Renal pelvis (tissue), 12 donors: Measurements from ENCODE around the gene WLS. TPM values are rescaled to one million over a fixed set of nuclear protein-coding genes. Genes with fewer than 3 reads are reported as not detected.
"Not testable (repeated sequence)": the region's sequence is repeated elsewhere in the genome, so short reads cannot be mapped to it uniquely, and the experiment has no call there.

ENCODE experiments used
- DNase-seq: peaks from one replicate; pipeline ENCODE4 v3.0.0-alpha.2; 2013
- long read RNA-seq, 16 experiments: transcript quantifications; one replicate each; lab custom pipeline, GENCODE V29; 2026
- polyA plus RNA-seq, 3 donors: library from polyadenylated mRNA; unstranded; fragments of 120-200 nt; gene quantifications; one replicate each; pipeline ENCODE4 v1.2.1, GENCODE V29; 2013; ENCODE audit not compliant: insufficient read length in 3 of 3

WLS gene
- 100 to 1,000 TPM; 130 to 148 (median 132) TPM for polyA plus RNA-seq
- long read RNA-seq, donor 1, transcript WLS-201 (12 exons, 2,748 nt): major isoform, 20 of 35 reads
- long read RNA-seq, donor 1, partial matches to known transcripts: 12 of 35 reads
- long read RNA-seq, donor 1, other reads (novel, unspliced or antisense): 0 of 35 reads
- long read RNA-seq, donor 2, transcript WLS-201 (12 exons, 2,748 nt): major isoform, 36 of 68 reads
- long read RNA-seq, donor 2, partial matches to known transcripts: 20 of 68 reads
- long read RNA-seq, donor 2, other reads (novel, unspliced or antisense): 8 of 68 reads
- long read RNA-seq, donor 3, transcript WLS-201 (12 exons, 2,748 nt): major isoform, 19 of 45 reads
- long read RNA-seq, donor 3, partial matches to known transcripts: 18 of 45 reads
- long read RNA-seq, donor 3, other reads (novel, unspliced or antisense): 5 of 45 reads
- long read RNA-seq, donor 4, transcript WLS-201 (12 exons, 2,748 nt): major isoform, 23 of 45 reads
- long read RNA-seq, donor 4, transcript WLS-203 (2 exons, 700 nt): minor isoform, 7 of 45 reads
- long read RNA-seq, donor 4, partial matches to known transcripts: 5 of 45 reads
- long read RNA-seq, donor 4, other reads (novel, unspliced or antisense): 9 of 45 reads
- long read RNA-seq, donor 5, transcript WLS-201 (12 exons, 2,748 nt): major isoform, 7 of 20 reads
- long read RNA-seq, donor 5, partial matches to known transcripts: 13 of 20 reads
- long read RNA-seq, donor 5, other reads (novel, unspliced or antisense): 0 of 20 reads
- long read RNA-seq, donor 6, transcript WLS-203 (2 exons, 700 nt): minor isoform, 8 of 55 reads
- long read RNA-seq, donor 6, transcript WLS-201 (12 exons, 2,748 nt): major isoform, 16 of 55 reads
- long read RNA-seq, donor 6, partial matches to known transcripts: 20 of 55 reads
- long read RNA-seq, donor 6, other reads (novel, unspliced or antisense): 6 of 55 reads
- long read RNA-seq, donor 7, transcript WLS-201 (12 exons, 2,748 nt): major isoform, 22 of 59 reads
- long read RNA-seq, donor 7, partial matches to known transcripts: 25 of 59 reads
- long read RNA-seq, donor 7, other reads (novel, unspliced or antisense): 6 of 59 reads
- long read RNA-seq, donor 8, transcript WLS-201 (12 exons, 2,748 nt): major isoform, 9 of 19 reads
- long read RNA-seq, donor 8, partial matches to known transcripts: 7 of 19 reads
- long read RNA-seq, donor 8, other reads (novel, unspliced or antisense): 0 of 19 reads
- long read RNA-seq, donor 9, transcript WLS-203 (2 exons, 700 nt): minor isoform, 7 of 73 reads
- long read RNA-seq, donor 9, transcript WLS-201 (12 exons, 2,748 nt): major isoform, 29 of 73 reads
- long read RNA-seq, donor 9, partial matches to known transcripts: 30 of 73 reads
- long read RNA-seq, donor 9, other reads (novel, unspliced or antisense): 6 of 73 reads
- long read RNA-seq, donor 10, transcript WLS-201 (12 exons, 2,748 nt): major isoform, 21 of 50 reads
- long read RNA-seq, donor 10, transcript WLS-210 (2 exons, 745 nt): minor isoform, 5 of 50 reads
- long read RNA-seq, donor 10, partial matches to known transcripts: 15 of 50 reads
- long read RNA-seq, donor 10, other reads (novel, unspliced or antisense): 6 of 50 reads
- long read RNA-seq, donor 11, transcript WLS-201 (12 exons, 2,748 nt): major isoform, 17 of 19 reads
- long read RNA-seq, donor 11, partial matches to known transcripts: 0 of 19 reads
- long read RNA-seq, donor 11, other reads (novel, unspliced or antisense): 0 of 19 reads
- long read RNA-seq, donor 12, transcript WLS-203 (2 exons, 700 nt): minor isoform, 9 of 68 reads
- long read RNA-seq, donor 12, transcript WLS-201 (12 exons, 2,748 nt): major isoform, 28 of 68 reads
- long read RNA-seq, donor 12, partial matches to known transcripts: 17 of 68 reads
- long read RNA-seq, donor 12, other reads (novel, unspliced or antisense): 11 of 68 reads
- long read RNA-seq, donor 13, partial matches to known transcripts: 6 of 14 reads
- long read RNA-seq, donor 13, other reads (novel, unspliced or antisense): 0 of 14 reads
- long read RNA-seq, donor 14: 0 reads
- long read RNA-seq, donor 15, transcript WLS-201 (12 exons, 2,748 nt): major isoform, 23 of 75 reads
- long read RNA-seq, donor 15, transcript WLS-203 (2 exons, 700 nt): minor isoform, 8 of 75 reads
- long read RNA-seq, donor 15, partial matches to known transcripts: 32 of 75 reads
- long read RNA-seq, donor 15, other reads (novel, unspliced or antisense): 11 of 75 reads
- long read RNA-seq, donor 16, transcript WLS-203 (2 exons, 700 nt): minor isoform, 11 of 64 reads
- long read RNA-seq, donor 16, transcript WLS-201 (12 exons, 2,748 nt): major isoform, 22 of 64 reads
- long read RNA-seq, donor 16, partial matches to known transcripts: 15 of 64 reads
- long read RNA-seq, donor 16, other reads (novel, unspliced or antisense): 11 of 64 reads

DNA sequence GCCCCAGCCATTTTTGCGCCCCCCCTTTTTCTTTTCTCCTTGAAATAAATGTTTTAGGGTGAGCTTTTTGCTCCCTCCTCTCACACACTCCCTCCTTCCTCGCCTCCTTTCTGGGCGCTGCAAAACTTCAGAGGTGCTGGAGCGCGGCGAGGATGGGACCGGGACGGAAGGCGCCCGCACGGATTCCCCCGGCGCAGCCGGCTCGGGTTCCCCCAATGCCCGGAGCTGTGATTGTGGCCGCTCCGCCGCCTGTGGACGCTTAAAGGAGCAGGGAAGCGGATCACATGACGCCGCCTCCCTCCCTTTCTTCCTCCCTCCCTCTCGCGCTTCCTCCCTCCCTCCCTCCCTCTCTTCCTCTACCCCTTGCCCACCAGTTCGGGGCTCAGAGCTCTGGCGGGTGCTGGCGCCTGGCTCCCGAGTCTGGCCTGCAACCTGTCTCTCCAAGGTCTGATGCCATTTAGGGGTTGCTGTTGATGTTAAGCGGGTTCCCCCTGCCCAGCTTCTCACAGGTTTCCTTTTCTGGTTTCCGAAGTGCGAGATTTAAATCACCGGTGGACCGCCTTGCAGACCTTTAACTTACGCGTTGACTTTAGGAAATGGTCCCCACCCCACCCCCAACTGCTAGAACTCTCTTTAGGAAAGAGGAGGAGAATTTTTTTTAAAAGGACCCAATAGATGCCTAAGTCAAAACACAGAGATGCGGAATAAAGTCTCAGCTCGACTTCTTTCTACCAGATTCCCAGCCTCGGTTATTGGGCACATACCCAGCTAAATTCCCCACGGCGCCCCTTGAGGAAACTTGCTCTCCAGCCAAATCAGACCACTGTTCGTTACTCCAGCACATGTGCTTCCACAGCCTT is at the start of gene WLS:
WLS (minus strand) TSS at position 235 of the 860 bp plus-strand sequence; CDS start at position 11, 224 bp downstream.
- peak; percentile 84 for DNase-seq

- DNase-seq: no peak
These were observed 48.0 kb upstream of the WLS start for GRCh38 chr1:68280286-68280685.

- no peak for DNase-seq
These were observed 47.5 kb upstream of the WLS start for GRCh38 chr1:68279846-68280245.

GRCh38 chr1:68278221-68278620 is 45.9 kb upstream of the WLS start:
- no peak for DNase-seq

GRCh38 chr1:68276448-68276847 is 44.1 kb upstream of the WLS start:
- DNase-seq: no peak

- no peak for DNase-seq
These were observed 41.2 kb upstream of the WLS start for GRCh38 chr1:68273530-68273929.

- DNase-seq: no peak
These were observed 39.3 kb upstream of the WLS start for GRCh38 chr1:68271596-68271995.

DNA sequence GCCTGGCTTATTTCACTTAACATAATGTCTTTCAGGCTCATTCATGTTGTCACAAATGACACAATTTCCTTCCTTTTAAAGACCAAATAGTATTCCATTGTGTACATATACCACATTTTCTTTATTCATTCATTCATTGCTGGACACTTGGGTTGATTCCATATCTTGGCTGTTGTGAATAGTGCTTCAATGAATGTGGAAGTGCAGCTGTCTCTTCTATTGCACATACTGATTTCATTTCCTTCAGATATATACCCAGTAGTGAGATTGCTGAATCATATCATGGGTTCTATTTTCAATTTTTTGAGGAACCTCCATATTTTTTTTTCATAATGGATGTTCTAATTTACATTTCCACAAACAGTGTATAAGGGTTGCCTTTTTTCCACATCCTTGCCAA is 38.6 kb upstream of the WLS start:
- DNase-seq: no peak

DNA sequence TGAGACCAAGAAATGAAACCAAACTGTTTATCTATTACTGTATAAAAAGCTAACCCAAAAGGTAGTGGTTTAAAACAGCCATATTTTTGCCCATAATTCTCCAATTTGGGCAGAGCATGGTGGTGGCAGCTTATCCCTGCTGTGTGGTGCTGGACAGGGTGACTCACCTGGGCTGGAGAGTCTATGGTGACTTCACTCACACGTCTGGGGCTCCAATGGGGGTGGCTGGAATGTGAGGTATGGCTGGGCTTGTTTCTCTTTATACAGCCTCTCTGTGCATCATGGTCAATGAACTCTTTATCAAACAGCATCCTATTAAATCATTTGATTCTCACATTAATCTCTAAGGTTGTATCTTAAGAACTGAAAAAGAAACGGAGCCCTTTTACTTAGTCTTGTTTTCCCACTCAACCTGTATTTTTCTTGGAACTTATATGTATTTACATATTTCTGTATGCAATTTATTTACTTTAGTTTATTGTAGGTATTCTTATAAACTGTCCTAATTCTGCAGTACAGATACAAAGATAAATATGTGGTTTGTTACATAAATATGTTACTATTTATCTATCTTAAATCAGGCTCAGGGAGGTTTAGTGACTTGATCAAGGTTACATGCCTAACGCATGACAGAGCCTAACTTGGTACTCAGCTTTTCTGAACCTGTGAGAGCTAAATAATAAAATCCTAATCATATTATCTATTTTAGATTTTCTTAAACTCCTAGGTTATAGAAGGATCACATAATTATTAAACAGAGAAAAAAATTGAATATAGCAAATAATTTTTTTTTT is 37.5 kb upstream of the WLS start:
- DNase-seq: no peak

DNA sequence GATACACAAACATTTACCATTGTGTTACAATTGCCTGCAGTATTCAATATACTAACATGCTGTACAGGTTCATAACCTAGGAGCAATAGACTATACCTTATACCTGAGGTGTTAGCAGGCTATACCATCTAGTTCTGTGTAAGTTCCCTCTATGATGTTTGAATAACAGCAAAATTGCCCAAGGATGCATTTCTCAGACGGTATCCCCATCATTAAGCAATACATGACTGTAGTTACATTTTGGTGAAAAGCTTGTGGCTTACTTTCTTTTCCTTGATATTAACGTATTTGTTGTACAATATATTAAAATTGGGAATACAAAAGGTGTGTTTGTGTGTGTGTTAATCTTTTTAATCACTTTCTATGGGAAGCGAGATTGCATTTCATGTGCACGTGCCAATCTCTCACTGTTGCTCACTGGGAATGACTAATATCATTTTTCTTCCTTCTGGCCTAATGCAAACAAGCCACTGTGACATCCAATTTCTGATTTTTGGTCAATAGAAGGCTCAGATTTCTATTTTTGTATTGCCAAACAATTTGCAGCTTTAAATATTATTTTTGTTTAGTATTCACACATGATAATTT is 36.7 kb upstream of the WLS start:
- no peak for DNase-seq

GRCh38 chr1:68256824-68257223 is 24.5 kb upstream of the WLS start:
- DNase-seq: not testable (repeated sequence)

GRCh38 chr1:68255301-68255700 is 23.0 kb upstream of the WLS start:
- DNase-seq: no peak

GRCh38 chr1:68254667-68255226 is 22.4 kb upstream of the WLS start:
- DNase-seq: no peak

- DNase-seq: no peak
These were observed 4.7 kb upstream of the WLS start for GRCh38 chr1:68237040-68237439.

- DNase-seq: no peak
These were observed 1.8 kb upstream of the WLS start for GRCh38 chr1:68234094-68234493.

DNA sequence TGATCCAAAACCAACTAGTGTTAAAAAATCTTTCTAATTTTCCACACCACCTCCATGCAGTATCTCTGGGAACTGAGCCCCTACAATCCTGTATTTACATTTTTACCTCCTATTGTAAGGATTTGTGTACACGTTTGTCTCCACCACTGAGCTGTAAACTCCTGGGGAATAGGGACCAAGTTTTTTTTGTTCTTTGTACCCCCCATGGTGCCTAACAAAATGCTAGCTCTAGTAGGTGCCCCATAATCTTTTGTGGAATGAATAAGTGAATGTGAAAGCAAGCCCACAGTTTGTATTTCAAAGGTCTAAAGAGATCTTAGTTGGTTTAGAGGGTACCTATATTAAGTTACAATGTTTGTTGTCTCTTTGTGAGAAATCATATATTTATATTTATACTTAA is 879 bp upstream of the WLS start:
- no peak for DNase-seq
